Upper lobe of left lung (tissue), 6 donors: Measurements from ENCODE around the gene MBD3L2B. TPM values are rescaled to one million over a fixed set of nuclear protein-coding genes. Genes with fewer than 3 reads are reported as not detected.
A peak's percentile ranks its signal among the peaks of the same experiment; 100 is the strongest.

ENCODE experiments used
- ATAC-seq, 2 donors: fragments of 200-7000 bp; cut with Tn5 transposase; one replicate each; pipeline ENCODE4 v1.9.1; 2022; ENCODE audit warnings: mild to moderate bottlenecking in 2 of 2, moderate library complexity in 2 of 2; ENCODE audit not compliant: low FRiP score in 2 of 2
- DNase-seq, 2 donors: peaks; one replicate each; pipeline ENCODE4 v3.0.0-alpha.2; 2019 to 2020
- H3K27ac ChIP-seq, 4 donors: fragments of 200-600 bp; sonication (generic); one replicate each; pipeline ENCODE4 v1.5.1; 2016 to 2019
- H3K27me3 ChIP-seq, 4 donors: fragments of 200-600 bp; sonication (generic); one replicate each; pipeline ENCODE4 v1.5.1; 2017 to 2019
- H3K36me3 ChIP-seq, 4 donors: fragments of 200-600 bp; sonication (generic); one replicate each; pipeline ENCODE4 v1.5.1; 2016 to 2019
- H3K4me1 ChIP-seq, 4 donors: fragments of 200-600 bp; sonication (generic); one replicate each; pipeline ENCODE4 v1.5.1; 2018 to 2019
- H3K4me3 ChIP-seq, 4 donors: fragments of 200-600 bp; sonication (generic); one replicate each; pipeline ENCODE4 v1.5.1; 2017 to 2019; ENCODE audit warnings: mild to moderate bottlenecking in 2 of 4, moderate library complexity in 1 of 4
- H3K9me3 ChIP-seq, 4 donors: fragments of 200-600 bp; sonication (generic); one replicate each; pipeline ENCODE4 v1.5.1; 2018 to 2019
- CTCF ChIP-seq, 6 experiments: fragments of 450-650 bp in 4 of 6; fragments of 200-600 bp in 2 of 6; sonication (generic) in 2 of 6; IDR thresholded peaks; one replicate each; pipeline ENCODE4 v1.5.1; 2016 to 2019; ENCODE audit warnings: antibody characterized with exemption in 6 of 6
- EP300 ChIP-seq, 4 donors: sonication (generic); formaldehyde crosslinking; IDR thresholded peaks; one replicate each; pipeline ENCODE4 v1.5.1; 2017; ENCODE audit warnings: antibody characterized with exemption in 4 of 4, control low read depth in 2 of 4
- POLR2A ChIP-seq, 4 donors: fragments of 450-650 bp; IDR thresholded peaks; one replicate each; pipeline ENCODE4 v1.5.1; 2016 to 2017; ENCODE audit warnings: antibody characterized with exemption in 4 of 4, mild to moderate bottlenecking in 2 of 4
- POLR2AphosphoS5 ChIP-seq, 2 donors: sonication (generic); formaldehyde crosslinking; IDR thresholded peaks; one replicate each; pipeline ENCODE4 v1.5.1; 2017; ENCODE audit warnings: antibody characterized with exemption in 2 of 2
- WGBS, 2 donors: methylation state at CpG; one replicate each; pipeline ENCODE4 v1.1.5; 2017 to 2018; 5-methylcytosine and 5-hydroxymethylcytosine counted together
- total RNA-seq, 6 donors: library from RNA; depleted of rRNA in 4 of 6; stranded (reverse); fragments of >200 nt in 4 of 6; gene quantifications; one replicate each; pipeline versions ENCODE4 v1.1.0 to v1.2.1, GENCODE V29; 2016 to 2021
- donor health status: DM: no; HTN: no; CAD: no; lungs with moderate emphysema.
- donor health status: DM: no; HTN: yes; CAD: no; lungs with severe emphysema.

MBD3L2B gene
- total RNA-seq, 6 donors from 2014 or later: not detected

DNA sequence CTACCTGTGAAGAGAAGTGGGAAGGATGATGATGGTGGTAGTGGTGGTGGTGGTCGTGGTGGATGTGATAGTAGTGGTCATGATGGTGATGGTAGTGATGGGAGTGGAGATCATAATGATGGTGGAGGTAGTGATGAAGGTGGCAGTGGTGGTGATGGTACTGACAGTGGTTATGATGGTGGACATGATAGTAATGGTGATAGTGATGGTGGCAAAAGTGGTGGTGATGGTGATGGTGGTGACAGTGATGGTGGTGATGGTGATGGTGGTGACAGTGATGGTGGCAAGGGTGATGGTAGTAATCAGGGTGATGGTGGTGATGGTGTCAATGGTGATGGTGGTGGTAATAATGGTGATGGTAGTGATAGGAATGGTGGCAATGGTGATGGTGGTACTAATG is 26.2 kb downstream of the MBD3L2B start:
- Histone ChIP-seq H3K27ac (no peak overlapping the region), H3K27me3 (no peaks in the 10 kb centered on the region), H3K9me3 (no peaks in the 10 kb centered on the region), H3K36me3 (no peaks in the 10 kb centered on the region), H3K4me1 (no peaks in the 10 kb centered on the region), H3K4me3 (no peak overlapping the region)
- DNase-seq (no peak), ATAC-seq (no peak)
- no peak for TF ChIP-seq EP300 (IDR thresholded peaks at IDR 0.05)
- no peak for TF ChIP-seq POLR2AphosphoS5 (IDR thresholded peaks at IDR 0.05)
- TF ChIP-seq POLR2A (IDR thresholded peaks at IDR 0.05): no peak
- TF ChIP-seq CTCF (IDR thresholded peaks at IDR 0.05): no peak
- 76 to 78% methylated on average over 1 of the region's 1 CpG for WGBS, 2 donors

DNA sequence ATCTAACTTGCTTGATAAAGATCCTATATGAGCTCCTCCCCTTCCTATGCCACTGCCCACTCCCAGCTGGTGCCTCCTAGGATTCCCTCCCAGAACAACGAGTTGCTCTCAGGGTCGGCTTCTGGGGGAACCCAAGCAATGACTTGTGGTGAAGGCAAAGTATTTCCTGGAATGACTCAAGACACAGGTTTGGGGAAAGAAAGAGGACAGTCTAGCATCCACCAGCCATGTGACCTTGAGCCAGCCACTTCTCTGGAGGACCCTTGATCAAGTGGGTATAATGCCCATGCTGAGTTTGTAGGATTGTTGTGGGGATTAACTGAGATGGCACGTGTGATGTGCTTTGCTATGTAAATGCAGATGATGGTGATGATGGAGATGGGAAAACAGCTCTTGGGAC is 33.0 kb downstream of the MBD3L2B start:
- H3K36me3 ChIP-seq: no peaks in the 10 kb centered on the region
- no peak overlapping the region for H3K4me3 ChIP-seq
- H3K27ac ChIP-seq: no peak overlapping the region
- no peaks in the 10 kb centered on the region for H3K4me1 ChIP-seq
- DNase-seq (no peak), ATAC-seq (peak in 1 of 2 donors; percentile 22)
- H3K9me3 ChIP-seq: peaks cover 0 to 21% (median 8%) of the 10 kb centered on the region in 4 donors
- no peak for TF ChIP-seq EP300 (IDR thresholded peaks at IDR 0.05)
- no peak for TF ChIP-seq POLR2AphosphoS5 (IDR thresholded peaks at IDR 0.05)
- no peak for TF ChIP-seq CTCF (IDR thresholded peaks at IDR 0.05)
- no peak for TF ChIP-seq POLR2A (IDR thresholded peaks at IDR 0.05)
- H3K27me3 ChIP-seq: no peaks in the 10 kb centered on the region
- WGBS, 2 donors: 27 to 42% methylated on average over 3 of the region's 3 CpGs

DNA sequence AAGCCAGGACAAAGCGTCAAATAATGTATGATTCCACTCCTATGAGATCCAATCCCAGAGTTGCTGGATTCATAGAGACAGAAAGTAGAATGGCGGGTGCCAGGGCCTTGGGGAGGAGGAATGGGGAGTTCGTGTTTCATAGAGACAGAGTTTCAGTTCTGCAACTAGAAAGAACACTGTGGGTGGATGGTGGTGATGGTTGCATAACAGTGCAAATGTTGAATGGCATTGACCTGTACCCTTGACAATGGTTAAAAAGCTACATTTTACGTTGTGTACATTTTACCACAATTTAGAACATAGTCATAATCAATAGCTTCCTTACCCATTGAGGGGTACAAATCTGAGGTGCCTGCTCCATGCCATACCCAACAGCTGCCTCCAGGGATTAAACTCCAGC is 33.4 kb downstream of the MBD3L2B start:
- TF ChIP-seq POLR2A (IDR thresholded peaks at IDR 0.05): no peak
- TF ChIP-seq CTCF (IDR thresholded peaks at IDR 0.05): no peak
- no peak for TF ChIP-seq EP300 (IDR thresholded peaks at IDR 0.05)
- TF ChIP-seq POLR2AphosphoS5 (IDR thresholded peaks at IDR 0.05): no peak
- ATAC-seq (peak; percentile 61 to 71), DNase-seq (peak in 1 of 2 donors; percentile 22)
- no peak overlapping the region for H3K27ac ChIP-seq
- H3K4me3 ChIP-seq: no peak overlapping the region
- H3K27me3 ChIP-seq: no peaks in the 10 kb centered on the region
- WGBS, 2 donors: 43 to 54% methylated on average over 4 of the region's 4 CpGs
- H3K36me3 ChIP-seq: no peaks in the 10 kb centered on the region
- no peaks in the 10 kb centered on the region for H3K4me1 ChIP-seq
- H3K9me3 ChIP-seq: peaks cover 0 to 24% (median 9%) of the 10 kb centered on the region in 4 donors

GRCh38 chr19:6983448-6983847 is 37.8 kb downstream of the MBD3L2B start:
- Histone ChIP-seq H3K27me3 (no peaks in the 10 kb centered on the region), H3K4me1 (no peaks in the 10 kb centered on the region), H3K27ac (no peak overlapping the region), H3K36me3 (no peaks in the 10 kb centered on the region), H3K4me3 (no peak overlapping the region), H3K9me3 (peaks cover 0 to 24% (median 10%) of the 10 kb centered on the region in 4 donors)
- DNase-seq: no peak
- no peak for TF ChIP-seq CTCF (IDR thresholded peaks at IDR 0.05)
- no peak for TF ChIP-seq POLR2AphosphoS5 (IDR thresholded peaks at IDR 0.05)
- TF ChIP-seq EP300 (IDR thresholded peaks at IDR 0.05): no peak
- no peak for TF ChIP-seq POLR2A (IDR thresholded peaks at IDR 0.05)
- no peak for ATAC-seq

DNA sequence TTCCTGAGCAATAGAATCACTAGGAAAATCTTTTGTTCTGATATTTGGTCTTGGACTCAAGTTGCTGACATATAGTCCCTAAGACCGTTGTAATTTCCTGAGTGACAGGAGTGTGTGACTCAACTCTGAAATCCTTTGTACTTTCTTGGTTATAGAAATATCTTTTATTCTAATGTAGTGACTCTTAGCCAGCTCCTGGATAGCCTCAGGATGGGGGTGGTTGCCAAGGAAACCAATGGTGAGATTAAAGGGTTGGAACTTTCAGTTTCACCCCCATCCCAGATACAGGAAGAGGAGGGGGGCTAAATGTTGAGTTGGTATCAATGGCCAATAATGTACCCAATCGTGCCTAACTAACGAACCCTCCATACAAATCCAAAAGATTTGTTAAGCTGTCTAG is 41.8 kb downstream of the MBD3L2B start:
- no peak for ATAC-seq

More for the DNA sequence above, 41.8 kb downstream of the MBD3L2B start:
- Histone ChIP-seq H3K9me3 (peaks cover 0 to 22% (median 17%) of the 10 kb centered on the region in 4 donors), H3K4me1 (no peaks in the 10 kb centered on the region), H3K4me3 (no peak overlapping the region), H3K27ac (no peak overlapping the region), H3K36me3 (no peaks in the 10 kb centered on the region), H3K27me3 (no peaks in the 10 kb centered on the region)
- DNase-seq: no peak
- 74 to 76% methylated on average over 3 of the region's 3 CpGs for WGBS, 2 donors
- TF ChIP-seq POLR2A (IDR thresholded peaks at IDR 0.05) (no peak), POLR2AphosphoS5 (IDR thresholded peaks at IDR 0.05) (no peak), EP300 (IDR thresholded peaks at IDR 0.05) (no peak), CTCF (IDR thresholded peaks at IDR 0.05) (no peak)
